Fibroblast of villous mesenchyme (primary cell): ENCODE data around the gene BCAS4. TPM values are rescaled to one million over a fixed set of nuclear protein-coding genes. Genes with fewer than 3 reads are reported as not detected.

Experiments used
- DNase-seq: peaks from one replicate; pipeline ENCODE4 v3.0.0-alpha.2; 2010; ENCODE audit warnings: low read depth
- H3K4me3 ChIP-seq: 2 replicates; pipeline ENCODE4 v1.5.1; 2011; ENCODE audit warnings: low read depth, mild to moderate bottlenecking, low read length
- total RNA-seq: library from RNA; depleted of rRNA; stranded (reverse); fragments of >200 nt; gene quantifications from 2 replicates; pipeline ENCODE4 v1.2.3, GENCODE V29; 2012
- TF ChIP-seq, protein P1 (sequence below): IDR thresholded peaks from 2 replicates; pipeline ENCODE4 v1.5.1; 2012; ENCODE audit warnings: low read depth, mild to moderate bottlenecking, low read length; ENCODE audit not compliant: insufficient read depth

The BCAS4 gene
- total RNA-seq, 1 donor, result 7.3 TPM

GRCh38 chr20:50826121-50826520, 31.3 kb downstream of the BCAS4 start:
- no peak overlapping the region for H3K4me3 ChIP-seq
- DNase-seq, result no peak
- TF ChIP-seq, protein P1, sequence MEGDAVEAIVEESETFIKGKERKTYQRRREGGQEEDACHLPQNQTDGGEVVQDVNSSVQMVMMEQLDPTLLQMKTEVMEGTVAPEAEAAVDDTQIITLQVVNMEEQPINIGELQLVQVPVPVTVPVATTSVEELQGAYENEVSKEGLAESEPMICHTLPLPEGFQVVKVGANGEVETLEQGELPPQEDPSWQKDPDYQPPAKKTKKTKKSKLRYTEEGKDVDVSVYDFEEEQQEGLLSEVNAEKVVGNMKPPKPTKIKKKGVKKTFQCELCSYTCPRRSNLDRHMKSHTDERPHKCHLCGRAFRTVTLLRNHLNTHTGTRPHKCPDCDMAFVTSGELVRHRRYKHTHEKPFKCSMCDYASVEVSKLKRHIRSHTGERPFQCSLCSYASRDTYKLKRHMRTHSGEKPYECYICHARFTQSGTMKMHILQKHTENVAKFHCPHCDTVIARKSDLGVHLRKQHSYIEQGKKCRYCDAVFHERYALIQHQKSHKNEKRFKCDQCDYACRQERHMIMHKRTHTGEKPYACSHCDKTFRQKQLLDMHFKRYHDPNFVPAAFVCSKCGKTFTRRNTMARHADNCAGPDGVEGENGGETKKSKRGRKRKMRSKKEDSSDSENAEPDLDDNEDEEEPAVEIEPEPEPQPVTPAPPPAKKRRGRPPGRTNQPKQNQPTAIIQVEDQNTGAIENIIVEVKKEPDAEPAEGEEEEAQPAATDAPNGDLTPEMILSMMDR, result no peak

DNA sequence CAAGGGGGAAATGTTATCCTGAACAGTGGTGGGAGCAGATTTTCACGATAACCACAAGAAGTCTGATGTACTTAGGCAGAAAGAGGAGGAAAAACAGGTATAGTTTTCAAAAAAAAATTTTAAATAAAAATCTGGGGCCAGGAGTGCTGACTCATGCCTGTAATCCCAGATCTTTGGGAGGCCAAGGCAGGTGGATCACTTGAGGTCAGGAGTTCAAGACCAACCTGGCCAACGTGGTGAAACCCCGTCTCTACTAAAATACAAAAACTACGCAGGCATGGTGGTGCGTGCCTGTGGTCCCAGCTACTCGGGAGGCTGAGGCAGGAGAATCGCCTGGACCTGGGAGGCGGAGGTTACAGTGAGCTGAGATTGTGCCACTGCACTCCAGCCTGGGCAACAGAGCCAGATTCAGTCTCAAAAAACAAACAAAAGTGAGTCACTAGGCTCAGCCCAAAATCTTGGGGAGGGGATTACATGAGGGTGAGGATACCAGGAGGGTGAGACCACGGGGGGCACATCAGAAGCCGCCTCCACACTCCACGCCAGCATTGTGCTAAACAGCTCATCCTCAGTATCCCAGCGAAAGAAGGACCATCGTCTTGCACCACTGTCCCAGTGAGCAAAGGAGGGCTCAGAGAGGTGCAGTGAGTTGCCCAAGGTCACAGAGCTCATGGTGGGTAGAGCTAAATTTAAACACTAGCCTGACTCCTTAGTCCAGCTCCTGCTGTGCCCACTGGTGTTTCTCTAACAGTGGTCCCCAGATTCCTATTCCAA, 33.7 kb downstream of the BCAS4 start:
- H3K4me3 ChIP-seq, result no peak overlapping the region
- TF ChIP-seq, protein P1, result no peak
- no peak for DNase-seq

DNA sequence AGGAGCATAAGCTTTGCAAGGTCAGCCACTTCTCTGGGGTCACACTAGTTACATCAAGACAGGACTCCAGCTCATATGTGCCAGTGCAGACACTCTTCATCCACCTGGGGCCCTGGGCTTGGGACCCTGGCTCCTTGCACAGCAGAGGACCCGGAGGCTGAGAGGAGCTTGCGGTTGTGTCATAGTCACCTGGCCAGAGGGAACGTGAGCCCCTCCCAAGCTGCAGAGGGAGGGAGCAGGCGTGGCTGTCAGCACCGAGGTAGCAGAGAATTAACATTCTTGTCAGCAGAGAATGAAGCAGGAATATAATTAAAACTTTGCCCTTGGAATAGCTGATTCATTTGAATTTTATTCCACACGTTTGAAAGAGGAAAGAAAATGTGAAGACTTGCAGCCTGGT, 36.8 kb downstream of the BCAS4 start:
- H3K4me3 ChIP-seq, result no peak overlapping the region
- DNase-seq, result no peak
- TF ChIP-seq, protein P1, result no peak

GRCh38 chr20:50834599-50835005, 39.7 kb downstream of the BCAS4 start:
- TF ChIP-seq, protein P1, result no peak
- peak; percentile 36 for DNase-seq
- H3K4me3 ChIP-seq, result no peak overlapping the region

DNA sequence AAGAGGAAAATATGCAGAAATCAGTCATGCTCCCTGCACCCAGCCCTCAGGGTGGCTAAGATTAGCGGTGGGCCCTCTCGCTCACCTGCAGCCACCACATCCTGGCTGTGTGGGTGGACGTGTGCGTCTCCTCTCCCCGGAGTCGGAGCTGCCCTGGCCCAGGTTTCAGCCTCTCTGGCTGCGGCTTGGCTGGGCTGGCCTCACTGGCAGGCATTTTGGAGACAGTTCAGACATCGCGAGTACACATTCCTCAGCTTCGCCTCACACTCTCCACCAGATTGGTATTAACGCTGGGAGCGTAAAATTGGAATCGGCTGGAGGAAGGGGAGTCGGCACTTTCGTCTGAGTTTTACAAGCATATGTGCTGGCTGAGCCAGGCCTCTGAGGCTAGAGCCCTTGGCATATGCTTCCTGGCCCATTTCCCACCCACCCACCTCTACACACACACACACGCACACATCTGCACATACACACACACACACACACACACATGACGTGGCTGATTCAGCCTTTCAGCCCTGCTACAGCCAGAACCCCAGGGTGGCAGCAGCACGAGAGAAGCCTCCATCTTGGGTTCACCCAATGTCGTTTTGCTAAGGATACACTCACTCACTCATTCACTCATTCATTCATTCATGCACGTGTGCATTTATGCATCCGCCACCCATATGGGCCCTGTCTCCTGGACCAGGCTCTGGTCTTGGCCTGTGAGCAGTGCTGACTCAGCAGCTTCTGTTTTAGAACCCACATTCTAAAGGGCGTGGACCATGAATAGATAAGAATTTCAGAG, 42.9 kb downstream of the BCAS4 start:
- TF ChIP-seq, protein P1, result no peak
- no peak overlapping the region for H3K4me3 ChIP-seq
- peak; percentile 81 for DNase-seq

DNA sequence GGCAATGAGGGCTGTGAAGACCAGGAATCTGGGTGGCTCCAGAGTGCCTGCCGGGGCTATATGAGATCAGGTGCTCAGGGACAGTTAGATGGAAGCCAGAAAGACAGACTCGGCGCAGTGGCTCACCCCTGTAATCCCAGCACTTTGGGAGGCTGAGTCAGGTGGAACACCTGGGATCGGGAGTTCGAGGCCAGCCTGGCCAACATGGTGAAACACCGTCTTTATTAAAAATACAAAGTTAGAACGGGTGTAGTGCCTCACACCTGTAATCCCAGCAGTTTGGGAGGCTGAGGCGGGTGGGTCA, 43.4 kb downstream of the BCAS4 start:
- TF ChIP-seq, protein P1, result no peak
- DNase-seq, result no peak
- no peak overlapping the region for H3K4me3 ChIP-seq
